Adipocyte (in vitro differentiated cells): Measurements from ENCODE around the gene CILP2.
A peak's percentile ranks its signal among the peaks of the same experiment; 100 is the strongest.

Experiments used
- DNase-seq: peaks from one replicate; pipeline ENCODE4 v3.0.0-alpha.2; 2015; ENCODE audit warnings: low read depth
- H3K27me3 ChIP-seq: replicated peaks from 2 replicates; pipeline ENCODE4 v1.7.0; 2013; ENCODE audit warnings: mild to moderate bottlenecking, low read length, moderate library complexity; ENCODE audit not compliant: control insufficient read depth, insufficient read depth
- H3K36me3 ChIP-seq: 2 replicates; pipeline ENCODE4 v1.7.0; 2013; ENCODE audit warnings: low read length, mild to moderate bottlenecking, moderate library complexity; ENCODE audit not compliant: control insufficient read depth, insufficient read depth, severe bottlenecking
- H3K4me1 ChIP-seq: 2 replicates; pipeline ENCODE4 v1.7.0; 2013; ENCODE audit warnings: mild to moderate bottlenecking, low read length, moderate library complexity; ENCODE audit not compliant: control insufficient read depth, insufficient read depth
- H3K4me3 ChIP-seq: 2 replicates; pipeline ENCODE4 v1.7.0; 2013; ENCODE audit warnings: mild to moderate bottlenecking, low read length, moderate library complexity
- H3K9ac ChIP-seq: 2 replicates; pipeline ENCODE4 v1.7.0; 2013; ENCODE audit warnings: mild to moderate bottlenecking, low read length, moderate library complexity
- H3K9me3 ChIP-seq: 2 replicates; pipeline ENCODE4 v1.7.0; 2013; ENCODE audit warnings: mild to moderate bottlenecking, low read length, moderate library complexity; ENCODE audit not compliant: control insufficient read depth

Gene CILP2

GRCh38 chr19:19510432-19510831 is 27.6 kb upstream of the CILP2 start:
- H3K27me3 ChIP-seq = no peaks in the 10 kb centered on the region
- H3K9me3 ChIP-seq = no peaks in the 10 kb centered on the region
- no peak overlapping the region for H3K4me3 ChIP-seq
- H3K9ac ChIP-seq = no peak overlapping the region
- DNase-seq = no peak
- H3K36me3 ChIP-seq = peaks cover 23% of the 10 kb centered on the region
- H3K4me1 ChIP-seq = peaks cover 3% of the 10 kb centered on the region

GRCh38 chr19:19513682-19514081 is 24.4 kb upstream of the CILP2 start:
- H3K36me3 ChIP-seq = no peaks in the 10 kb centered on the region
- peak overlapping the region; percentile 25 for H3K4me3 ChIP-seq
- H3K9ac ChIP-seq = no peak overlapping the region
- no peak for DNase-seq
- no peaks in the 10 kb centered on the region for H3K27me3 ChIP-seq
- H3K9me3 ChIP-seq = no peaks in the 10 kb centered on the region
- H3K4me1 ChIP-seq = peaks cover 13% of the 10 kb centered on the region

GRCh38 chr19:19514215-19514657 is 23.8 kb upstream of the CILP2 start:
- H3K4me1 ChIP-seq = peaks cover 13% of the 10 kb centered on the region
- no peak overlapping the region for H3K9ac ChIP-seq
- H3K36me3 ChIP-seq = peaks cover 2% of the 10 kb centered on the region
- no peak for DNase-seq
- H3K27me3 ChIP-seq = no peaks in the 10 kb centered on the region
- H3K4me3 ChIP-seq = peak overlapping the region; percentile 25
- H3K9me3 ChIP-seq = no peaks in the 10 kb centered on the region

- peak within 1 kb of the TSS; percentile 95 for H3K4me3 ChIP-seq
- no peaks in the 10 kb centered on the region for H3K27me3 ChIP-seq
- H3K4me1 ChIP-seq = peaks cover 13% of the 10 kb centered on the region
- H3K9me3 ChIP-seq = no peaks in the 10 kb centered on the region
- no peak for DNase-seq
- peak within 1 kb of the TSS; percentile 88 for H3K9ac ChIP-seq
- H3K36me3 ChIP-seq = peaks cover 10% of the 10 kb centered on the region
Measured at GRCh38 chr19:19514881-19515641, 23.0 kb upstream of the CILP2 start, which contains the start of gene TSSK6. TSSK6 (minus strand) TSS chr19:19515548; CDS start chr19:19515427, 121 bp downstream.

- peak within 1 kb of the TSS; percentile 95 for H3K4me3 ChIP-seq
- DNase-seq = peak; percentile 96
- peaks cover 13% of the 10 kb centered on the region for H3K4me1 ChIP-seq
- no peaks in the 10 kb centered on the region for H3K27me3 ChIP-seq
- H3K9ac ChIP-seq = peak within 1 kb of the TSS; percentile 88
- no peaks in the 10 kb centered on the region for H3K9me3 ChIP-seq
- peaks cover 17% of the 10 kb centered on the region for H3K36me3 ChIP-seq
Measured at GRCh38 chr19:19515642-19516519, 22.2 kb upstream of the CILP2 start, which contains the start of gene NDUFA13. NDUFA13 (plus strand) TSS chr19:19516225; CDS start chr19:19516239, 14 bp downstream.

- Histone ChIP-seq H3K36me3 (peaks cover 18% of the 10 kb centered on the region), H3K27me3 (no peaks in the 10 kb centered on the region), H3K9me3 (no peaks in the 10 kb centered on the region), H3K4me1 (peaks cover 13% of the 10 kb centered on the region), H3K4me3 (peak overlapping the region; percentile 95), H3K9ac (peak overlapping the region; percentile 88)
- DNase-seq = no peak
Measured at GRCh38 chr19:19517235-19517619, 20.8 kb upstream of the CILP2 start.

- Histone ChIP-seq H3K9me3 (no peaks in the 10 kb centered on the region), H3K4me3 (no peak overlapping the region), H3K9ac (no peak overlapping the region), H3K36me3 (peaks cover 24% of the 10 kb centered on the region), H3K27me3 (no peaks in the 10 kb centered on the region), H3K4me1 (peaks cover 13% of the 10 kb centered on the region)
- no peak for DNase-seq
Measured at GRCh38 chr19:19520989-19521388, 17.1 kb upstream of the CILP2 start.

- H3K36me3 ChIP-seq = peaks cover 39% of the 10 kb centered on the region
- no peaks in the 10 kb centered on the region for H3K9me3 ChIP-seq
- no peaks in the 10 kb centered on the region for H3K27me3 ChIP-seq
- no peak for DNase-seq
- H3K9ac ChIP-seq = no peak overlapping the region
- H3K4me1 ChIP-seq = peaks cover 5% of the 10 kb centered on the region
- no peak overlapping the region for H3K4me3 ChIP-seq
Measured at GRCh38 chr19:19523177-19523576, 14.9 kb upstream of the CILP2 start.

GRCh38 chr19:19524053-19524452 is 14.0 kb upstream of the CILP2 start:
- Histone ChIP-seq H3K36me3 (peaks cover 43% of the 10 kb centered on the region), H3K4me3 (no peak overlapping the region), H3K4me1 (peaks cover 5% of the 10 kb centered on the region), H3K27me3 (no peaks in the 10 kb centered on the region), H3K9me3 (no peaks in the 10 kb centered on the region), H3K9ac (no peak overlapping the region)
- DNase-seq = no peak

GRCh38 chr19:19525611-19526380 is 12.3 kb upstream of the CILP2 start:
- Histone ChIP-seq H3K27me3 (no peaks in the 10 kb centered on the region), H3K9ac (no peak overlapping the region), H3K9me3 (no peaks in the 10 kb centered on the region), H3K4me1 (peaks cover 10% of the 10 kb centered on the region), H3K36me3 (peaks cover 27% of the 10 kb centered on the region), H3K4me3 (no peak overlapping the region)
- DNase-seq = no peak
